ENCODE measurements around the gene RGS6.

RGS6 gene

GRCh38 chr14:72172049-72172448 is 239.8 kb downstream of the RGS6 start:
- no peak for DNase-seq

GRCh38 chr14:72172597-72172996 is 240.4 kb downstream of the RGS6 start:
- no peak for DNase-seq

GRCh38 chr14:72173038-72173720 is 240.9 kb downstream of the RGS6 start:
- no peak for DNase-seq

- no peak for DNase-seq
These were observed 245.0 kb downstream of the RGS6 start for GRCh38 chr14:72177251-72177650.

GRCh38 chr14:72178517-72178916 is 246.3 kb downstream of the RGS6 start:
- no peak for DNase-seq

- DNase-seq = no peak
These were observed 250.6 kb downstream of the RGS6 start for GRCh38 chr14:72182708-72183432.

GRCh38 chr14:72183631-72184030 is 251.4 kb downstream of the RGS6 start:
- DNase-seq = no peak

- DNase-seq = no peak
These were observed 254.3 kb downstream of the RGS6 start for GRCh38 chr14:72186523-72186922.

GRCh38 chr14:72196237-72197015 is 264.2 kb downstream of the RGS6 start:
- no peak for DNase-seq

- DNase-seq = no peak
These were observed 269.4 kb downstream of the RGS6 start for GRCh38 chr14:72201645-72202044.

- DNase-seq = no peak
These were observed 281.2 kb downstream of the RGS6 start for GRCh38 chr14:72213424-72213823.

GRCh38 chr14:72215080-72215479 is 282.9 kb downstream of the RGS6 start:
- DNase-seq = no peak

GRCh38 chr14:72217135-72217534 is 284.9 kb downstream of the RGS6 start:
- no peak for DNase-seq

- DNase-seq = no peak
These were observed 289.8 kb downstream of the RGS6 start for GRCh38 chr14:72222046-72222445.

GRCh38 chr14:72236629-72237028 is 304.4 kb downstream of the RGS6 start:
- DNase-seq = no peak

GRCh38 chr14:72237722-72238666 is 305.8 kb downstream of the RGS6 start:
- DNase-seq = no peak

GRCh38 chr14:72243309-72244293 is 311.4 kb downstream of the RGS6 start:
- DNase-seq = no peak

GRCh38 chr14:72247896-72248465 is 315.8 kb downstream of the RGS6 start:
- no peak for DNase-seq

GRCh38 chr14:72253503-72253902 is 321.3 kb downstream of the RGS6 start:
- DNase-seq = no peak

GRCh38 chr14:72254202-72254936 is 322.1 kb downstream of the RGS6 start:
- no peak for DNase-seq
